Activated CD4-positive, CD25-positive, alpha-beta regulatory T cell treated with anti-CD3 and anti-CD28 coated beads, Interleukin-2, amount 50 U/mL, for 16 hours (primary cell): Measurements from ENCODE around the gene NRG3.

ENCODE experiments used
- DNase-seq: peaks from one replicate; pipeline ENCODE4 v3.0.0-alpha.2; 2020; ENCODE audit warnings: low read depth, low spot score

NRG3 gene

GRCh38 chr10:82390866-82391658 is 516.1 kb downstream of the NRG3 start:
- DNase-seq, result no peak

- DNase-seq, result no peak
These were observed 517.0 kb downstream of the NRG3 start for GRCh38 chr10:82391971-82392370.

GRCh38 chr10:82392533-82392932 is 517.5 kb downstream of the NRG3 start:
- DNase-seq, result no peak

- DNase-seq, result no peak
These were observed 519.1 kb downstream of the NRG3 start for GRCh38 chr10:82394122-82394521.

GRCh38 chr10:82394987-82395386 is 520.0 kb downstream of the NRG3 start:
- DNase-seq, result no peak

GRCh38 chr10:82396886-82397285 is 521.9 kb downstream of the NRG3 start:
- no peak for DNase-seq

- no peak for DNase-seq
These were observed 522.9 kb downstream of the NRG3 start for GRCh38 chr10:82397854-82398253.

GRCh38 chr10:82399850-82400249 is 524.9 kb downstream of the NRG3 start:
- no peak for DNase-seq

- DNase-seq, result no peak
These were observed 525.8 kb downstream of the NRG3 start for GRCh38 chr10:82400841-82401240.

- no peak for DNase-seq
These were observed 528.0 kb downstream of the NRG3 start for GRCh38 chr10:82402906-82403401.

GRCh38 chr10:82409671-82410070 is 534.7 kb downstream of the NRG3 start:
- DNase-seq, result no peak

- DNase-seq, result no peak
These were observed 536.4 kb downstream of the NRG3 start for GRCh38 chr10:82411416-82411815.

- DNase-seq, result no peak
These were observed 545.0 kb downstream of the NRG3 start for GRCh38 chr10:82420001-82420400.

- DNase-seq, result no peak
These were observed 554.3 kb downstream of the NRG3 start for GRCh38 chr10:82429302-82429701.

- no peak for DNase-seq
These were observed 563.3 kb downstream of the NRG3 start for GRCh38 chr10:82438277-82438676.

GRCh38 chr10:82440775-82441174 is 565.8 kb downstream of the NRG3 start:
- DNase-seq, result no peak

GRCh38 chr10:82452046-82452445 is 577.1 kb downstream of the NRG3 start:
- no peak for DNase-seq

GRCh38 chr10:82452676-82453075 is 577.7 kb downstream of the NRG3 start:
- DNase-seq, result no peak

GRCh38 chr10:82453678-82454293 is 578.8 kb downstream of the NRG3 start:
- no peak for DNase-seq

GRCh38 chr10:82462910-82463551 is 588.0 kb downstream of the NRG3 start:
- DNase-seq, result no peak

GRCh38 chr10:82463614-82464013 is 588.6 kb downstream of the NRG3 start:
- no peak for DNase-seq

GRCh38 chr10:82464191-82464818 is 589.3 kb downstream of the NRG3 start:
- DNase-seq, result no peak
